GM18508 (cell line): Measurements from ENCODE around the gene LMTK2.

Experiments
- ATAC-seq: cut with Tn5 transposase; IDR thresholded peaks from one replicate; pipeline ENCODE4 v1.9.1; 2021; ENCODE audit warnings: moderate number of reproducible peaks; ENCODE audit not compliant: insufficient read depth, unreplicated experiment

LMTK2 gene

DNA sequence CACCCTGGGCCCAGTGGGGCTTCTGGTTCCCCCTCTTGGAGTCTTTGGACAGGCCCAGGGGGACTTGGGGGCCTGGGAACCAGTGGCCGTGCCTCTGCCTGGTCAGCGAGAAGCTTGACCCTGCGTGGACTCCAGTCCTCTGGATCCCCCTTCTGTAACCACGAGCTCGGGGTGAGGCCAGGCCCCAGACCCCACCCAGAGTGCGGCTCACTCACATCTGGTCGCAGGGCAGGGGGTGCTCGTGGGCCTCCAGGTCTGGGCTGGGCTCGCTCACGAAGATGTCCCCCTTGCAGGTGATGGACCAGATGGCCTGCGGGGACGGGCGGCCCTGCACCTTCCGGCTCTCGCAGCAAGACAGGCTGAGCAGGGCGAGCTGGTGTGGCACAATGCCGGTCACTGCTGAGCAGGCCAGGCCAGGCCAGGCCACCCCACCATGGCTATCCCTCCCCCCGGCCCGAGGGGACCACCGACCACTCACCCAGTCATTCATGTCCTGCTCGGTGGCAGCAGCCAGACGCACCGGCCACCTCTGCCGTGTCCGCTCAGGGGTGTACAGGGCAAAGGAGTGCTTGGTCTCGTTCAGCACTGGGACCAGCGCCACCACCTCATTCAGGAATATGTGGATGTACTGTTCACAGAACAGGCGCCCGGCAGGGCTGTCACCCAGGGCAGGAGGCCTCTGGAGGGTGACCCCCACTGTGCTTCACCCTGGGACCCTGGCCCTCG is 124.2 kb downstream of the LMTK2 start:
- ATAC-seq = no peak

DNA sequence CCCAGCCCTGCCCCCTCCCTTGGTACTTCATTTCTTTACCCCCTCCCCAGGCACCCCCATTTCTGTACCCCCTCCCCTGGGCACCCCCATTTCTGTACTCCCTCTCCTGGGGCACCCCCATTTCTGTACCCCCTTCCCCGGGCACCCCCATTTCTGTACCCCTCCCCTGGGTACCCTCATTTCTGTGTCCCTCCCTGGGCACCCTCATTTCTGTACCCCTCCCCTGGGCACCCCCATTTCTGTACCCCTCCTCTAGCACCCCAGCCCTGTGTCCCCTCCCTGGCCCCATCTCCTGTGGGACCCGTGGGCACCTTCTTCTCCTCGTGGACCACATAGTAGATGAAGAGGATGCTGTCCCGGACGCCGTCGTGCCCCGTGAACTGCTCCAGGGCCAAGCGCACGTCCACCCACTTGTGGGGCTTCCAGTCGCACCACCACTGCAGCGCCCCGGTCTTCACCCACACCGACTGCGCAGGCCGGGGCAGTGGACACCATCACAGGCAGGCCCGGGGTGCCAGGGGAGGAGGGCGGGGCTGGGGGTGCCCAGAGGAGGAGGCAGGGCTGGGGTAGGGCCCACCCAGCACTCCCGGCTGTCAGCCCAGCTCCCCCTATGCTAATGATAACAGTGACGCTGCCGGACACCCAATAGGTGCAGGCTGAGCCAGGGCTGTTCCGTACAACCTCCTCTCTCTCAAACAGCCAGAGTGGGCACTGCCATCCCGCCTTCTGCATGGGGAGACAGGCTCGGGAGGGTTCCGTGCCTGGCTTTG is 125.0 kb downstream of the LMTK2 start:
- ATAC-seq = no peak

DNA sequence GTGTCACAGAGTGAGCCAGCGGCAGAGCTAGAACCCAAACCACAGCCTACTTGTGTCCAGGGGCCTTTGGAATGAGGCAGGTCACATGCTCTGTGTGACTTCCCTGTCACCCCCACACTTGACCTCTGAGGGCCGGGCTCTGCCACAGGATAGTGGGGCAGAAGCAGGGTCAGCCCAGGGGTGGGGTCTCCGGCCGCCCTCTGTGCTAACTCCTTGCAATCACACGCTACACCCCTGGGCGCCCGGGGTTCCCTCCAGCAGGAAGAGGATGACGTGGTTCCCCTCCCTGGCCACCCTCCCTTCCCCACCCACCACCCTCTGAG is 125.6 kb downstream of the LMTK2 start:
- no peak for ATAC-seq

DNA sequence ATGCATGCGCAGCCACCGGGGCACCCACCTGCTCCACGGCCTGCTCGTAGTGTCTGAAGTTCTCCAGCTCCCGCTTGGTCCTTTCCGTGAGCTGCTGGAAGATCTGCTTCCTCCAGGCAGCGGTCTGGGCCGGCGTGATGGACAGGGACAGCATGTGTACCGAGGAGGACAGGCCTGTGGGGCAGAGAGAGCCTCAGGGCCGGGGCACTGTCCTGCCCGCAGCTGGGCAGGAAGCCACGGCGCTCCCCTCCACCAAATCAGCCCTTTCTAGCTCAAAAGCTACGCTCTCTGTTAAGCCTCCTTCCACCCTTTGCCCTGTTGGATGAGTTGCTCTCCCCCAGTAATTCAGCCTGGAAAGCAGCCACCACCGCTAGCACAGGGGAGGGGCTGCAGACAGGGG is 126.1 kb downstream of the LMTK2 start:
- ATAC-seq = no peak

DNA sequence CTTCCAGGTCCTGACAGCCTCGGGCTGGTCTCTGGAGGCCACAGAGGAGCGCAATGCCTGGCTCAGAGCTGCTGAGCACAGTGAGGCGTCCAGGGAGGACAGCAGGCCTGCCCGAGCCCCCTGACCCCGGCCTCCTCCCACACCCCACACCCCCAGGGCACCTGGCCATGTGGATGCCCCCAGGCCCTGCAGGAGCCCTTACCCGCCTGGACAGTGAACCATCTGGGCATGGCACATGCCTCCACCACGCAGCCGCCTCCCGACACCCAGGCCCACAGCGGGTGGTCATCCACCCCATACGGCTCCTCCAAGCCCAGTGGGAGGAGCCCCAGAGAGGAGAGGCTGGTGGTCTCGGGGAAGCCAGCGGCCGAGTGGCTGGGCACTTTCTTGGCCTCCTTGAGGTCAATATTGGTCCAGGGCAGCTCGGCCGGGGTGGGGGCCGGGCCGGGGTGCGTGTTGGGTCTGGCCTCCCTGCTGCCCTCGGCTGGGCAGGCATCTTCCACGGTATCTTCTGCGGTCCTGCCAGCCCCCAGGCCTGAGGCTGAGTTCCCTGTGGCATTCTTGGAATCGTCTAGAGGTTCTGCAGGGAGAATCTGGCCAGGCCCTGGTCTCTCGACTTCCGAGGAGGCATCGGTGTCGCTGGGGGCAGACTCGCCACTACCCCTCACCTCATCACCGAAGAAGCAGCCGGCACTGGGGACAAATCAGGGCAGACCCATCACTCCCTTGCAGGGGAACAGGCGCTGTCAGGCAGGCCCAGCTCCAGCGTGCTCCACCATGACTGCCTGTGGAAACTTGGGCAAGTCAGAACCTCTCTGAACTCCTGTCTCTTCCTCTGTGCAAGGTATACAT is 126.8 kb downstream of the LMTK2 start:
- ATAC-seq = no peak

DNA sequence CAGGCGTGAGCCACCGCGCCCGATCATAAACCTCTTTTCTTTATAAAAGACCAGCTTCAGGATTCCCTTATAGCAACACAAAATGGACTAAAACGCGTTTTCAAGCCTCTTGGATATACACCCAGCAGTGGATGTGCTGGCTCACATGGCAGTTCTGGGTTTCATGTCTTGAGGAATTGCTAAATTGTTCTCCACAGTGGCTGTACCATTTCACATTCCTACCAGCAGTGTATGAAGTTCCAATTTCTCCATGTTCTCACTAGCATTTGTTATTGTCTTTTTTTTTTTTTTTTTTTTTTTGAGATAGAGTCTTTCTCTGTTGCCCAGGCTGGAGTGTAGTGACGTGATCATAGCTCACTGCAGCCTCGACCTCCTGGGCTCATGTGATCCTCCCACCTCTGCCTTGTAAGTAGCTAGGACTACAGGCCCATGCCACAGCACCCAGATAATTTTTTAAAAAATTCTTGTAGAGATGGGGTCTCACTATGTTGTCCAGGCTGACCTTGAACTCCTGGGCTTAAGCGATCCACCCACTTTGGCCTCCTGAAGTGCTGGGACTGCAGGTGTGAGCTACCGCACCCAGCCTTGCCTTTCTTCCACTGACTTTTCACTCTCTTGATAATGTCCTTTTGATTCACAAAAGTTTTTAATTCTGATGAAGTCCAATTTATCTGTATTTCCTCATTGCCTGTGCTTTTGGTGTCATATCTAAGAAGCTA is 127.9 kb downstream of the LMTK2 start:
- no peak for ATAC-seq

DNA sequence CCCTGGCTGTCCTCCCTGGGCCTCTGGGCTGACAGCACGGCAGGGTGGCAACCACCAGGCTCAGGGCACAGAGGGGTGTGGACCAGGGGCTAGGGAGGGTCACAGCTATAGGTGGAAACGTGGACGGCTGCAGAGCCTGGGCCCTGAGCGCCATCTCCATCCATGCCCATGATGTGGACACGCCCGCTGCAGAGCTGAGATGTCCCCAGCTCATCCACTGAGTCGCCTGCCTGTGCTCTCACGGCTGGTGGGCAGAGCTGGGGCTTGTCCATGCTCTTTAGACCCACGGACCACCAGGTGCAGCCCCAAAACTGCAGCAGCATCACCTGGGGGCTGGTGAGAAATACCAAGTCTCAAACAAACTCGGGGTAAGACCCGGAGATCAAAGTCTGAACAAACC is 129.2 kb downstream of the LMTK2 start:
- ATAC-seq = no peak

DNA sequence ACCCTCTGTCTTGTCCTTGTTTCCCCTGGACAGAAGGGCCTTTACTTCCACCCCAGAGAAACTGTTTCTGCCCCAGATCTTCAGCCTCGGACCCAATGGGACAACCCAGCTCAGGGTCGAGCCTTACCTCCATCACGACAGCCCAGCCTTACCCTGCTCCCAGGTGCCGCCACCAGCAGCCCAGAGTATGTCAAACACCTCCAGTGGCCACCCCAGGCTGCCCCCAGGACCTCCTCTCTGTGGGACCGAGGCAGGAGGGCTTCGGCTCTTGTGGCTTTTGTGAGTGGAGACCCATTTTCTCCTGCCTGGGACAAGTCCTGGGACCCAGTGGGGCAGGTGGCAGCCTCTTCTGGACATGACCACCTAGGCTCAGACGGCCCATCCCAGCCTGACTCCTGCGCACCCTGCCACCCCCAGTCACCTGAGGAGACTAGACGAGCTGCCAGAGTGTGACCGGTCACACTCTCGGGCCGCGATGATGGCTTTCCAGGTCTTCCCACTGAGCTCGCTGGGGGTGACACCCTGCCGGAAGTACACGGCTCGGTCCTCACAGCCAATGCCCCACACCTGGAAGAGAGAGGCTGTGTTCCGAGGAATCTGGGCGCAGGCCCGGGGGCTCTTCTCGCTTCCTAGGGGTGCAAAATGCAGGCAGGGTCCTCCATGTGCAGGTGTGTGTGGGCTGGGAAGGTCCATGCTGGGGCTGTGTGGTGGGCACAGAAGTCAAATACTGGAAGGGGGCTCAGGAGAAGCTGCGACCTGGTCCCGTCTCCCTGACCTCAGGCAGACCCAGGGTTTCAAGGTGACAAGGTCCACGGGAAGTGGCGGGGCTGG is 129.9 kb downstream of the LMTK2 start:
- ATAC-seq = no peak

DNA sequence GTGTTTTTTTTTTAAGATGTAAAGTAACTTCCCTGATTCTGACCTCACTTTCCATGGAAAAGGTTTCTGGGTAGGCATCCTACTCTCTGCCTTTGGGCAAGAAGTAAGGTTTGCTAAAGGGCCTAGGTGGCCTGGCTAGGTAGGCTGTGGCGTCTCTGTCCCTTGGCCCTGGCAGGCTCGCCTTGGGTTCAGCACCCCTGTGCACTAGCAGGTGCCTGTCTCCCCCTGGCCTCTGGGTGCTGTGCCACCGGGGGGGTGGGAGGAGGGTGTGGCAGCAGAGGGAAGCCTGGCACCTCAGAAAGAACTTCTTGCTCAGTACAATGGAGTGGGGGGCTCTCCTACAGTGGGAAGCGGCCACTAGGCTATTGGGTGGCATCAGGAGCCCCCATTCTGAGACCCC is 131.4 kb downstream of the LMTK2 start:
- ATAC-seq = no peak

DNA sequence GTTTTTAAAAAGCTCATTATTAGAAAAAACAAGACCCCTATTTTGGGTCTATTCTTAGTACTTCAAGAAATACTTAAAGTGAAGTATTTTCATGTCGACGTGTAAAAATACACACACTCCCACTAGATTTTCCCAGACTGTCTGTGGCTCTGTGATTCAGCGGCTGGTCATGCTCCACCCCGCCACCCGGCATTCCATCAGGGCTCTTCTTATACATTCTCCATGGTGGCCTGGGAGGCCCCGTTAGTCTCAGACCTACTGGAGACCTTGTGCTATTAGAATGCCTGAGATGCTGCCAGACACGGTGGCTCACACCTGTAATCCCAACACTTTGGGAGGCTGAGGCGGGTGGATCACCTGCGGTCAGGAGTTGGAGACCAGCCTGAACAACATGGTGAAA is 132.3 kb downstream of the LMTK2 start:
- ATAC-seq = no peak

DNA sequence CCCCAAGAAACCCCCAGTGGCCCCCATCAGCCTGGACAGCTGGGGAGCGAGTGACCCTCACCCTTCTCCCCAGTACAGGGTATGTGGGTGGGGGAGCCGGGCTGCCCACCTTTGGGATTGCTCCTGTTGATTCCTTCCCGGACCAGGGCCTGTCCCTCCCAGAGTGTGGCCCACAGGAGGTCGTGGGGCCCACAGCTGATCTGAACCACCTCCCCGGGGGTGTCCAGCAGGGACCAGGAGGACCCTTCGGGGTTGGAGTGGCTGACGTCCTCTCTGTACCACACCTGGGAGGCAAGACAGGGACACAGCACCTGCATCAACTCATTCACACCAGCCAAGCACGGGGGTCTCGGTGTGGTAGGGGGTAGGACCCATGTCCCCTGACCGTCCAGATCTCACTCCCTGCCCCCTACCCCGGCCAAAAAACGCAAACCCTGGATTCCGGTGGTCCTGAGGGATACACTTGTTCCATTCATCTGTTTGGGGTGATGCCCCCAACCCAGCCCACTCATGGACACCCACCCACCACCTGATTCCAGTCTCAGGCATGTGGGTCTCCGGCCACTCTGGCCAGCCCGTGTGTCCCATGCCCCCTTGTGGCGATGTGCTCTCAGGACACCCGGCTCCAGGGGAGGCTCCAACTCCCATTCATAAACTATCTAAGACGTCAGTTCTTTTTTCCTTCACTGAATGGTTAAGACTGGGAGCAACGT is 134.5 kb downstream of the LMTK2 start:
- ATAC-seq = no peak

DNA sequence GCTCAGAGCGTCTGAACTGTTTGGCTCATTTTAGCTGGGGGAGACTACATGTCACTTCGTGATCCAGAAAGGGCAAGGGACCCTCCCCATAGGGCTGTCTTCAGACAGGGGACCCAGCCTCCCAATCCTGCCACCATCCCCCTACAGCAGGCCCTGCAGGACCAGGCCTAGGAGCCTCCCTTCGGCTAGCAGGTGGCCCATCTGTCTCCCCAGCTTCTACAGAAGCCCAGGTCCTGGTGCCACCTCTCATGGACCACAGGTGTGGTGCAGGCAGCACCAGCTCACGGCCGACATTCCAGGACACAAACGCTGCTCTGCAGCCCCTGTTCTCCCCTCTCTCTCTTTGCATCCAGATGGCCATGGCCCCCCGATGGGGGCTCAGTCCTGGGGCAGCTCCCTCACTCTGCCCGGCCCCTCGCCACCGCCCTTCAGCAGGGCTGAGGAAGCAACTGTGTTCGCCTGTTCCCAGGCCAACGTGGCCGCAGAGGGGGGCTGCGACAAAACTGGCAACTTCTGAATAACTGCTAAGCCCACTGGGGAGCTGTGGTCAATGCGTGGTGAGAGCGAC is 135.1 kb downstream of the LMTK2 start:
- ATAC-seq = no peak

DNA sequence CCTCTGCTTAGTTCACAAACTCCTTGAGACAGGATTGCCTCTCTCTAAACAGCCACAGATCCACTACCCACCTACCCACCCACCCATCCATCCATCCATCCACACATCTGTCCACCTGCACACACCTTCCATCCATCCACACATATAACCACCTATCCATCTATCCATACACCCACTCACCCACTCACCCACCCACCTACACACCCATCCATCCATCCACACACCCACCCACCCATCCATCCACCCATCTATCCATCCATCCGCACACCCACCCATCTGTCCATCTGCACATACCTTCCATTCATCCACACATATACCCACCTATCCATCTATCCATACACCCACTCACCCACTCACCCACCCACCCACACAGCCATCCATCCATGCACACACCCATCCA is 135.7 kb downstream of the LMTK2 start:
- ATAC-seq = no peak

DNA sequence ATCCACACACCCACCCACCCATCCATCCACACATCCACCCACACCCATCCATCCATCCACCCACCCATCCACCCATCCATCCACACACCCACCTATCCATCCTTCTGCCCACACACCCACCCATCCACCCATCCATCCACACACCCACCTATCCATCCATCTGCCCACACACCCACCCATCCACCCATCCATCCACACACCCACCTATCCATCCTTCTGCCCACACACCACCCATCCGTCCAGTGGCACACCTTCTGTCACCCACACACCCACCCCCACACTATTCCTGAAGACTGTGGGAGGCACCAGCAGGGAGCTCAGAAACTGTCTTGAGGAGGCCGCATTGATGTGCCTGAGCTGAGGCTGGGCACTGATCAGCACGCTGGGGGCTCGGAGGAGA is 136.3 kb downstream of the LMTK2 start:
- no peak for ATAC-seq

DNA sequence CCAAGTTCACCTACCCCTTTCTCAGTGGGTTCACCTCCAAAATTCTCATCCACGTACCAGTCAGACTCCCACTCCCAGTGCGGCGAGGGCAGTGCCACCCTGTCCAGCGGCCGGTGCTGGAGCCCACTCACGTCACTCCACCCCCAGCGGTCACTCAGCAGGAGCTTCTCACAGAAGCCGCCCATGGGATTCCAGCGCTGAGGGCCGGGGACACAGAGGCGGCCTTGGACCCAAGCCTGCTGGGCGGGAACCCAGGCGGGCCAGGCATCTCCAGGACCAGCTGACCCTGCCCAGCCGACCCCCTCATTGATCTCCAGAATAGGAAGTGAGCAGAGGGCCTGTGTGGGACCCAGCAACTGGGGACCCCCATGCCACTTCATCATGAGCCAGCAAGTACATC is 138.2 kb downstream of the LMTK2 start:
- no peak for ATAC-seq

DNA sequence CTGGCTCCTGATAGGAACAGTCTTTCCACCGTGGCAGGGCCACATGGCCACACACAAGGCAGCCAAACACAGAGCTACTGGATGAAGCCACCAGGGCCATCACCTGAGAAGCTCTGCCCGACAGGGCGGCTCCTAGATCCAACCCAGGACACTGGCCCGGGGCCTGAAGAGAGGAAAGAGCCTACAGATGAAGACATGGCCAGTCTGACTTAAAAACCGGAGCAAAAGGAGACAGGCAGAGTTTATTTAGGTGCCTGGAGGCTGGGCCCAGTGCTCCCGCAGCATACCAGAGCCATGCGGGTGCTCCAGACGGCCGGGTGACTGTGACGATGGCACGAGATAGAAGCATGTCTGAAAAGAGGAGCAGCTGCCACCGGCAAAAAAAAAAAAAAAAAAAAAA is 141.5 kb downstream of the LMTK2 start:
- ATAC-seq = no peak

DNA sequence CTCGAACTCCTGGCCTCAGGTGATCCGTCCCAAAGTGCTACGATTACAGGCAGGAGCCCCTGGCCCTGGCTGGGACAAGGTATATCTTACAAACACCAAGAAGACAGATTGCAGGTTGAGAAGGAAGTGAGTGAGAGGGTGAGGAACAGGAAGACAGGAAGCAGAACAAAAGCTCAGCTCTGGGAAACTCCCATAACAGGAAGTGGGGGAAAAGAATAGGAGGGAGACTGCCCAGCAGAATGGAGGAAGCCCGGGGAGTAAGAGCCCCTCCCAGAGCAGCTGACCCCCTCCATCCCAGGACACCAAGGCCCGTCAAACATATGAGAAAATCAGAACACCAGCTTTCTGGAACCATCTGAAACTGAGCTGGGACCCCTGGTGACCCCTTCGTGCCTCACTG is 142.4 kb downstream of the LMTK2 start:
- ATAC-seq = no peak

DNA sequence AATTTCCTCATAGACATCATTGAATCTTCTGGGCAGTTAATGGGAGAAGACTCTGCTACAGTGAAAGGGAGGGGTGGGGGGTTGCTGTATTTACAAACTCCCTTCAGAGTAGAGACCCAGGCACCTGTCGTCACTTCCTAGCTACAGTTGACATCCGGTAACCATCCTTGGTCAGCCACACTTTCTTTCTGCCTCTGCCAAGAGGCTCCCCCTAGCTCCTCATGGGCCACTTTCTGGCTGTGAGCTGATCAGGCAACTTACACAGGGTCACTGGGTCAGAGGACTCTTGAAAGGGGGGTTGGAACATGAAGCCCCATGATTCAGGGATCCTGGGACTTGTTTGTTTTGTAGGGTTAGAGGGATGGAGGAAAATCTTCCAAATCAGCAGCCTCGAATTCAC is 144.1 kb downstream of the LMTK2 start:
- no peak for ATAC-seq

DNA sequence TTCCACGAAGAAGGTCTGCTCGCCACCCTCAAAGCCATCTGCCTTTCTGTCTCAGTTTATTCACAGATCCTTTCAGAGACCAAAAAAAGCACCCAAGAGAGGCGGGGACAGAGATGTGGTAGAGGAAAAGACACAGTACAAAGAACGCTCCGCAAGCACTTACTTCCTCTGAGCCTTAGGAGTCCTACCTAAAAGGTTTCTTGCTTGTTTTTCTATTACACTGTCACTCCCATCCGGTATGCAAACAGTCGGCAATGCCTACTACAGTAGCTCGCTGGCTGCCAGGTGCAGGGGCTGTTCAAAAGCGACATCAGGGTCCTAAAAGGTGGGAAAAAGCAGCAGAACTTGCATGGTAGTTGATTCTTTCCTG is 144.6 kb downstream of the LMTK2 start:
- peak; percentile 20 for ATAC-seq
